ENCODE data around the gene ADGRE2.

The ADGRE2 gene

GRCh38 chr19:14770136-14770535, 8.2 kb downstream of the ADGRE2 start:
- peaks cover 0 to 2% of the 10 kb centered on the region in 2 donors for H3K4me1 ChIP-seq (ENCODE audit: control insufficient read depth in 2 of 2, insufficient read depth in 1 of 2, low read depth in 1 of 2, low read length in 2 of 2)
- no CpG with 5 or more reads among the region's 5 CpGs for whole genome bisulfite sequencing, 2 donors (ENCODE audit: extremely low coverage in 2 of 2, insufficient read length in 2 of 2, insufficient replicate concordance in 1 of 2)
- no peak overlapping the region for H3K14ac ChIP-seq (ENCODE audit: low read length)

GRCh38 chr19:14769201-14769600, 9.2 kb downstream of the ADGRE2 start:
- peaks cover 0 to 2% of the 10 kb centered on the region in 2 donors for H3K9me3 ChIP-seq (replicated peaks in 1 of 2; ENCODE audit: control insufficient read depth in 2 of 2, insufficient read depth in 1 of 2, low read depth in 1 of 2, low read length in 2 of 2)
- H3K36me3 ChIP-seq (replicated peaks in 1 of 2; ENCODE audit: control insufficient read depth in 2 of 2, insufficient read depth in 2 of 2, low read length in 2 of 2), result peaks cover 0 to 3% of the 10 kb centered on the region in 2 donors
- no peak overlapping the region for H4K91ac ChIP-seq (ENCODE audit: low read depth, low read length, poor library complexity)
- H3K9ac ChIP-seq (ENCODE audit: low read depth, low read length, poor library complexity), result no peak overlapping the region
- no peak overlapping the region for H3K27ac ChIP-seq (replicated peaks; ENCODE audit: low read length)
- no peak overlapping the region for H3K4ac ChIP-seq (ENCODE audit: low read length)
- no peak overlapping the region for H2AK5ac ChIP-seq (ENCODE audit: low read depth, low read length)
- H2BK120ac ChIP-seq (ENCODE audit: low read depth, low read length), result no peak overlapping the region
- no peak overlapping the region for H4K8ac ChIP-seq (ENCODE audit: low read depth, low read length)
- H2BK5ac ChIP-seq (ENCODE audit: low read length), result no peak overlapping the region
- H3K79me1 ChIP-seq (ENCODE audit: low read depth, low read length), result no peaks in the 10 kb centered on the region
- H3K4me3 ChIP-seq (ENCODE audit: low read length in 2 of 2), result no peak overlapping the region
- peaks cover 0 to 2% of the 10 kb centered on the region in 2 donors for H3K4me1 ChIP-seq (ENCODE audit: control insufficient read depth in 2 of 2, insufficient read depth in 1 of 2, low read depth in 1 of 2, low read length in 2 of 2)
- no peaks in the 10 kb centered on the region for H3K27me3 ChIP-seq (ENCODE audit: control insufficient read depth in 3 of 3, insufficient read depth in 3 of 3, low read depth in 1 of 3, low read length in 3 of 3)
- DNase-seq (ENCODE audit: low spot score), result no peak
- peak overlapping the region; percentile 82 for H3K14ac ChIP-seq (ENCODE audit: low read length)
- no peak overlapping the region for H2BK15ac ChIP-seq (ENCODE audit: low read length)
- H2AFZ ChIP-seq (ENCODE audit: low read length), result no peak overlapping the region
- no CpG with 5 or more reads among the region's 5 CpGs for WGBS, 2 donors (ENCODE audit: extremely low coverage in 2 of 2, insufficient read length in 2 of 2, insufficient replicate concordance in 1 of 2)
- no peak overlapping the region for H3K4me2 ChIP-seq (ENCODE audit: insufficient read depth, low read length, poor library complexity, severe bottlenecking)
- H2BK12ac ChIP-seq (ENCODE audit: low read length), result no peak overlapping the region
- H3K23ac ChIP-seq (ENCODE audit: low read depth, low read length, poor library complexity), result no peak overlapping the region
- H3K18ac ChIP-seq (ENCODE audit: low read length), result peak overlapping the region; percentile 2

More at GRCh38 chr19:14770136-14770535, 8.2 kb downstream of the ADGRE2 start:
- no peaks in the 10 kb centered on the region for H3K27me3 ChIP-seq (ENCODE audit: control insufficient read depth in 3 of 3, insufficient read depth in 3 of 3, low read depth in 1 of 3, low read length in 3 of 3)
- peaks cover 0 to 3% of the 10 kb centered on the region in 2 donors for H3K36me3 ChIP-seq (replicated peaks in 1 of 2; ENCODE audit: control insufficient read depth in 2 of 2, insufficient read depth in 2 of 2, low read length in 2 of 2)
- H3K9me3 ChIP-seq (replicated peaks in 1 of 2; ENCODE audit: control insufficient read depth in 2 of 2, insufficient read depth in 1 of 2, low read depth in 1 of 2, low read length in 2 of 2), result peaks cover 0 to 2% of the 10 kb centered on the region in 2 donors
- no peaks in the 10 kb centered on the region for H3K79me1 ChIP-seq (ENCODE audit: low read depth, low read length)
- no peak overlapping the region for H2BK5ac ChIP-seq (ENCODE audit: low read length)
- no peak overlapping the region for H2AFZ ChIP-seq (ENCODE audit: low read length)
- no peak overlapping the region for H3K18ac ChIP-seq (ENCODE audit: low read length)
- H3K4me2 ChIP-seq (ENCODE audit: insufficient read depth, low read length, poor library complexity, severe bottlenecking), result no peak overlapping the region
- no peak overlapping the region for H3K27ac ChIP-seq (replicated peaks; ENCODE audit: low read length)
- H3K23ac ChIP-seq (ENCODE audit: low read depth, low read length, poor library complexity), result no peak overlapping the region
- H3K9ac ChIP-seq (ENCODE audit: low read depth, low read length, poor library complexity), result no peak overlapping the region
- H2BK120ac ChIP-seq (ENCODE audit: low read depth, low read length), result no peak overlapping the region
- no peak overlapping the region for H2AK5ac ChIP-seq (ENCODE audit: low read depth, low read length)
- no peak overlapping the region for H3K4ac ChIP-seq (ENCODE audit: low read length)
- DNase-seq (ENCODE audit: low spot score), result no peak
- H4K91ac ChIP-seq (ENCODE audit: low read depth, low read length, poor library complexity), result no peak overlapping the region
- no peak overlapping the region for H2BK12ac ChIP-seq (ENCODE audit: low read length)
- H4K8ac ChIP-seq (ENCODE audit: low read depth, low read length), result no peak overlapping the region
- H3K4me3 ChIP-seq (ENCODE audit: low read length in 2 of 2), result no peak overlapping the region
- H2BK15ac ChIP-seq (ENCODE audit: low read length), result no peak overlapping the region

GRCh38 chr19:14768001-14768400, 10.4 kb downstream of the ADGRE2 start:
- Histone ChIP-seq H3K36me3 (replicated peaks in 1 of 2; ENCODE audit: control insufficient read depth in 2 of 2, insufficient read depth in 2 of 2, low read length in 2 of 2) (peaks cover 0 to 3% of the 10 kb centered on the region in 2 donors), H3K4ac (ENCODE audit: low read length) (no peak overlapping the region), H3K9ac (ENCODE audit: low read depth, low read length, poor library complexity) (no peak overlapping the region), H2AK5ac (ENCODE audit: low read depth, low read length) (no peak overlapping the region), H4K8ac (ENCODE audit: low read depth, low read length) (no peak overlapping the region), H3K18ac (ENCODE audit: low read length) (no peak overlapping the region), H3K79me1 (ENCODE audit: low read depth, low read length) (no peaks in the 10 kb centered on the region), H2BK120ac (ENCODE audit: low read depth, low read length) (no peak overlapping the region), H3K14ac (ENCODE audit: low read length) (no peak overlapping the region), H3K4me3 (ENCODE audit: low read length in 2 of 2) (no peak overlapping the region), H3K23ac (ENCODE audit: low read depth, low read length, poor library complexity) (no peak overlapping the region), H3K27me3 (ENCODE audit: control insufficient read depth in 3 of 3, insufficient read depth in 3 of 3, low read depth in 1 of 3, low read length in 3 of 3) (no peaks in the 10 kb centered on the region), H2BK5ac (ENCODE audit: low read length) (no peak overlapping the region), H3K4me2 (ENCODE audit: insufficient read depth, low read length, poor library complexity, severe bottlenecking) (no peak overlapping the region), H2BK12ac (ENCODE audit: low read length) (no peak overlapping the region), H3K9me3 (replicated peaks in 1 of 2; ENCODE audit: control insufficient read depth in 2 of 2, insufficient read depth in 1 of 2, low read depth in 1 of 2, low read length in 2 of 2) (peaks cover 0 to 2% of the 10 kb centered on the region in 2 donors), H4K91ac (ENCODE audit: low read depth, low read length, poor library complexity) (no peak overlapping the region), H3K27ac (replicated peaks; ENCODE audit: low read length) (no peak overlapping the region), H2AFZ (ENCODE audit: low read length) (no peak overlapping the region), H2BK15ac (ENCODE audit: low read length) (no peak overlapping the region), H3K4me1 (ENCODE audit: control insufficient read depth in 2 of 2, insufficient read depth in 1 of 2, low read depth in 1 of 2, low read length in 2 of 2) (peaks cover 0 to 2% of the 10 kb centered on the region in 2 donors)
- no peak for DNase-seq (ENCODE audit: low spot score)
- no CpG with 5 or more reads among the region's 2 CpGs for WGBS, 2 donors (ENCODE audit: extremely low coverage in 2 of 2, insufficient read length in 2 of 2, insufficient replicate concordance in 1 of 2)

GRCh38 chr19:14767466-14767971, 10.8 kb downstream of the ADGRE2 start:
- peaks cover 0 to 2% of the 10 kb centered on the region in 2 donors for H3K9me3 ChIP-seq (replicated peaks in 1 of 2; ENCODE audit: control insufficient read depth in 2 of 2, insufficient read depth in 1 of 2, low read depth in 1 of 2, low read length in 2 of 2)
- no CpG with 5 or more reads among the region's 2 CpGs for WGBS, 2 donors (ENCODE audit: extremely low coverage in 2 of 2, insufficient read length in 2 of 2, insufficient replicate concordance in 1 of 2)

More at GRCh38 chr19:14767466-14767971, 10.8 kb downstream of the ADGRE2 start:
- no peak overlapping the region for H2BK15ac ChIP-seq (ENCODE audit: low read length)
- H3K4me2 ChIP-seq (ENCODE audit: insufficient read depth, low read length, poor library complexity, severe bottlenecking), result no peak overlapping the region
- no peak for DNase-seq (ENCODE audit: low spot score)
- no peak overlapping the region for H3K23ac ChIP-seq (ENCODE audit: low read depth, low read length, poor library complexity)
- H3K14ac ChIP-seq (ENCODE audit: low read length), result no peak overlapping the region
- H4K91ac ChIP-seq (ENCODE audit: low read depth, low read length, poor library complexity), result no peak overlapping the region
- H3K4me1 ChIP-seq (ENCODE audit: control insufficient read depth in 2 of 2, insufficient read depth in 1 of 2, low read depth in 1 of 2, low read length in 2 of 2), result peaks cover 0 to 2% of the 10 kb centered on the region in 2 donors
- H2AK5ac ChIP-seq (ENCODE audit: low read depth, low read length), result no peak overlapping the region
- no peak overlapping the region for H3K4me3 ChIP-seq (ENCODE audit: low read length in 2 of 2)
- no peak overlapping the region for H3K27ac ChIP-seq (replicated peaks; ENCODE audit: low read length)
- no peak overlapping the region for H2BK120ac ChIP-seq (ENCODE audit: low read depth, low read length)
- H3K27me3 ChIP-seq (ENCODE audit: control insufficient read depth in 3 of 3, insufficient read depth in 3 of 3, low read depth in 1 of 3, low read length in 3 of 3), result no peaks in the 10 kb centered on the region
- no peak overlapping the region for H3K9ac ChIP-seq (ENCODE audit: low read depth, low read length, poor library complexity)
- no peak overlapping the region for H3K18ac ChIP-seq (ENCODE audit: low read length)
- no peaks in the 10 kb centered on the region for H3K79me1 ChIP-seq (ENCODE audit: low read depth, low read length)
- H2AFZ ChIP-seq (ENCODE audit: low read length), result no peak overlapping the region
- no peak overlapping the region for H2BK5ac ChIP-seq (ENCODE audit: low read length)
- no peak overlapping the region for H2BK12ac ChIP-seq (ENCODE audit: low read length)
- H3K36me3 ChIP-seq (replicated peaks in 1 of 2; ENCODE audit: control insufficient read depth in 2 of 2, insufficient read depth in 2 of 2, low read length in 2 of 2), result peaks cover 0 to 3% of the 10 kb centered on the region in 2 donors
- H4K8ac ChIP-seq (ENCODE audit: low read depth, low read length), result no peak overlapping the region
- no peak overlapping the region for H3K4ac ChIP-seq (ENCODE audit: low read length)
